Small intestine (tissue), 7 donors: Measurements from ENCODE around the gene PCSK5. TPM values are rescaled to one million over a fixed set of nuclear protein-coding genes. Genes with fewer than 3 reads are reported as not detected.

ENCODE experiments used
- DNase-seq, 2 donors: peaks; one replicate each; pipeline versions ENCODE4 v3.0.0 to v3.0.0-alpha.2; 2013
- FAIRE-seq: peaks from 2 replicates; lab custom pipeline; 2012; peaks lifted over from hg19 to GRCh38; lab: Jason Lieb, UNC
- H3K27ac ChIP-seq, 3 donors: one replicate each; pipeline ENCODE4 v1.5.1; 2013; ENCODE audit warnings: low read length in 2 of 3, mild to moderate bottlenecking in 2 of 3, control low read depth in 1 of 3, inconsistent platforms in 1 of 3, low read depth in 1 of 3, moderate library complexity in 1 of 3
- H3K27me3 ChIP-seq, 3 donors: one replicate each; pipeline ENCODE4 v1.6.1; 2013; ENCODE audit warnings: low read length in 3 of 3, inconsistent platforms in 1 of 3; ENCODE audit not compliant: control insufficient read depth in 3 of 3, insufficient read depth in 3 of 3
- H3K36me3 ChIP-seq, 3 donors: one replicate each; pipeline ENCODE4 v1.6.1; 2013; ENCODE audit warnings: low read length in 3 of 3, inconsistent platforms in 1 of 3, low read depth in 1 of 3, mild to moderate bottlenecking in 1 of 3, moderate library complexity in 1 of 3; ENCODE audit not compliant: control insufficient read depth in 3 of 3, insufficient read depth in 2 of 3
- H3K4me1 ChIP-seq, 3 donors: one replicate each; pipeline ENCODE4 v1.6.1; 2013; ENCODE audit warnings: low read length in 2 of 3, inconsistent platforms in 1 of 3, low read depth in 1 of 3, mild to moderate bottlenecking in 1 of 3, moderate library complexity in 1 of 3; ENCODE audit not compliant: control insufficient read depth in 3 of 3, insufficient read depth in 2 of 3
- H3K4me3 ChIP-seq, 3 donors: one replicate each; pipeline ENCODE4 v1.5.1; 2013; ENCODE audit warnings: low read length in 3 of 3, control low read depth in 1 of 3, inconsistent platforms in 1 of 3, low read depth in 1 of 3, mild to moderate bottlenecking in 1 of 3, moderate library complexity in 1 of 3
- H3K9me3 ChIP-seq, 2 donors: one replicate each; pipeline ENCODE4 v1.6.1; 2013; ENCODE audit warnings: low read depth in 1 of 2, low read length in 1 of 2; ENCODE audit not compliant: control insufficient read depth in 2 of 2, insufficient read depth in 1 of 2
- WGBS, 3 donors: extraction: QIAGEN DNeasy Blood & Tissue Kit; methylation state at CpG; one replicate each; pipeline ENCODE4 v1.1.7; 2013; 5-methylcytosine and 5-hydroxymethylcytosine counted together
- polyA plus RNA-seq, 4 donors: library from polyadenylated mRNA; stranded (reverse) in 3 of 4; unstranded in 1 of 4; fragments of 200-250 nt in 3 of 4; fragments of 120-200 nt in 1 of 4; gene quantifications; one replicate each; pipeline versions ENCODE4 v1.2.1 to v1.2.3, GENCODE V29; 2013
- donor health status: healthy with polysubstance abuse.
- donor health status: control.
- donor health status: control.
- donor health status: Bipolar disorder and iron deficiency.
- donor health status: healthy.

Gene PCSK5
- polyA plus RNA-seq, 4 donors = 10.3 to 92.3 (median 16.6) TPM

- DNase-seq (no peak), FAIRE-seq (no peak)
- Histone ChIP-seq H3K4me3 (no peak overlapping the region), H3K27me3 (no peaks in the 10 kb centered on the region), H3K4me1 (peaks cover 0 to 9% (median 2%) of the 10 kb centered on the region in 3 donors), H3K27ac (no peak overlapping the region), H3K36me3 (no peaks in the 10 kb centered on the region), H3K9me3 (no peaks in the 10 kb centered on the region)
- WGBS, 3 donors = 86 to 92% (median 90%) methylated on average over 1 of the region's 1 CpG
Observed at GRCh38 chr9:75873712-75874111, 16.8 kb upstream of the PCSK5 start.

- no peak overlapping the region for H3K27ac ChIP-seq
- WGBS, 3 donors = 91 to 95% (median 94%) methylated on average over 11 of the region's 11 CpGs
- FAIRE-seq (no peak), DNase-seq (no peak)
- H3K36me3 ChIP-seq = no peaks in the 10 kb centered on the region
- H3K27me3 ChIP-seq = no peaks in the 10 kb centered on the region
- no peaks in the 10 kb centered on the region for H3K9me3 ChIP-seq
- no peak overlapping the region for H3K4me3 ChIP-seq
- H3K4me1 ChIP-seq = no peaks in the 10 kb centered on the region
Observed at GRCh38 chr9:75876999-75877640, 13.4 kb upstream of the PCSK5 start.

- FAIRE-seq (no peak), DNase-seq (no peak)
- no peaks in the 10 kb centered on the region for H3K36me3 ChIP-seq
- H3K27ac ChIP-seq = no peak overlapping the region
- no peaks in the 10 kb centered on the region for H3K27me3 ChIP-seq
- no peaks in the 10 kb centered on the region for H3K9me3 ChIP-seq
- H3K4me3 ChIP-seq = no peak overlapping the region
- 68 to 94% (median 90%) methylated on average over 2 of the region's 2 CpGs for WGBS, 3 donors
- no peaks in the 10 kb centered on the region for H3K4me1 ChIP-seq
Observed at GRCh38 chr9:75878488-75878860, 12.0 kb upstream of the PCSK5 start.

- Histone ChIP-seq H3K36me3 (no peaks in the 10 kb centered on the region), H3K9me3 (no peaks in the 10 kb centered on the region), H3K4me1 (no peaks in the 10 kb centered on the region), H3K27ac (no peak overlapping the region), H3K4me3 (no peak overlapping the region), H3K27me3 (no peaks in the 10 kb centered on the region)
- WGBS, 3 donors = 48 to 79% (median 72%) methylated on average over 1 of the region's 1 CpG
- FAIRE-seq = no peak
- DNase-seq = peak in 1 of 2 donors; percentile 21
Observed at GRCh38 chr9:75880618-75881017, 9.9 kb upstream of the PCSK5 start.

GRCh38 chr9:75881761-75882160 is 8.7 kb upstream of the PCSK5 start:
- H3K4me1 ChIP-seq = no peaks in the 10 kb centered on the region

GRCh38 chr9:75885652-75886051 is 4.8 kb upstream of the PCSK5 start:
- Histone ChIP-seq H3K9me3 (no peaks in the 10 kb centered on the region), H3K4me1 (peaks cover 0 to 3% (median 0%) of the 10 kb centered on the region in 3 donors), H3K4me3 (no peak overlapping the region), H3K27me3 (no peaks in the 10 kb centered on the region), H3K27ac (no peak overlapping the region), H3K36me3 (no peaks in the 10 kb centered on the region)
- FAIRE-seq (no peak), DNase-seq (no peak)
- WGBS, 3 donors = 74 to 90% (median 86%) methylated on average over 5 of the region's 5 CpGs

More at GRCh38 chr9:75881761-75882160, 8.7 kb upstream of the PCSK5 start:
- no peak for DNase-seq
- Histone ChIP-seq H3K9me3 (no peaks in the 10 kb centered on the region), H3K27me3 (no peaks in the 10 kb centered on the region), H3K27ac (no peak overlapping the region), H3K4me3 (no peak overlapping the region), H3K36me3 (no peaks in the 10 kb centered on the region)
- no peak for FAIRE-seq
- 82 to 97% (median 97%) methylated on average over 1 of the region's 1 CpG for WGBS, 3 donors

GRCh38 chr9:75889577-75889976 is 896 bp upstream of the PCSK5 start:
- H3K4me3 ChIP-seq = peak overlapping the region in 2 of 3 donors; percentile 87 to 91
- no peaks in the 10 kb centered on the region for H3K9me3 ChIP-seq
- WGBS, 3 donors = 2% methylated on average over 7 of the region's 7 CpGs
- peaks cover 0 to 3% (median 2%) of the 10 kb centered on the region in 3 donors for H3K4me1 ChIP-seq
- peaks cover 0 to 8% (median 0%) of the 10 kb centered on the region in 3 donors for H3K36me3 ChIP-seq
- no peaks in the 10 kb centered on the region for H3K27me3 ChIP-seq
- FAIRE-seq = no peak
- H3K27ac ChIP-seq = peak overlapping the region; percentile 69 to 93 (median 92)
- DNase-seq = no peak

- Histone ChIP-seq H3K27me3 (no peaks in the 10 kb centered on the region), H3K4me3 (peak overlapping the region in 2 of 3 donors; percentile 87 to 91), H3K36me3 (peaks cover 0 to 8% (median 0%) of the 10 kb centered on the region in 3 donors), H3K9me3 (no peaks in the 10 kb centered on the region), H3K4me1 (peaks cover 0 to 3% (median 2%) of the 10 kb centered on the region in 3 donors), H3K27ac (peak overlapping the region; percentile 69 to 93 (median 92))
- WGBS, 3 donors = 0 to 1% (median 1%) methylated on average over 24 of the region's 24 CpGs
- DNase-seq (peak in 1 of 2 donors; percentile 74), FAIRE-seq (no peak)
Observed at GRCh38 chr9:75889977-75890471, 449 bp upstream of the PCSK5 start.
